Stimulated activated CD8-positive, alpha-beta memory T cell treated with anti-CD3 and anti-CD28 coated beads, Interleukin-12 subunit alpha, Interleukin-12 subunit beta, amount 100 ng/mL, for 24 hours (primary cell): ENCODE measurements around the gene BCKDK.
A peak's percentile ranks its signal among the peaks of the same experiment; 100 is the strongest.

Source experiments
- DNase-seq: peaks from one replicate; pipeline ENCODE4 v3.0.0-alpha.2; 2020; ENCODE audit errors: extremely low read depth

BCKDK gene

DNA sequence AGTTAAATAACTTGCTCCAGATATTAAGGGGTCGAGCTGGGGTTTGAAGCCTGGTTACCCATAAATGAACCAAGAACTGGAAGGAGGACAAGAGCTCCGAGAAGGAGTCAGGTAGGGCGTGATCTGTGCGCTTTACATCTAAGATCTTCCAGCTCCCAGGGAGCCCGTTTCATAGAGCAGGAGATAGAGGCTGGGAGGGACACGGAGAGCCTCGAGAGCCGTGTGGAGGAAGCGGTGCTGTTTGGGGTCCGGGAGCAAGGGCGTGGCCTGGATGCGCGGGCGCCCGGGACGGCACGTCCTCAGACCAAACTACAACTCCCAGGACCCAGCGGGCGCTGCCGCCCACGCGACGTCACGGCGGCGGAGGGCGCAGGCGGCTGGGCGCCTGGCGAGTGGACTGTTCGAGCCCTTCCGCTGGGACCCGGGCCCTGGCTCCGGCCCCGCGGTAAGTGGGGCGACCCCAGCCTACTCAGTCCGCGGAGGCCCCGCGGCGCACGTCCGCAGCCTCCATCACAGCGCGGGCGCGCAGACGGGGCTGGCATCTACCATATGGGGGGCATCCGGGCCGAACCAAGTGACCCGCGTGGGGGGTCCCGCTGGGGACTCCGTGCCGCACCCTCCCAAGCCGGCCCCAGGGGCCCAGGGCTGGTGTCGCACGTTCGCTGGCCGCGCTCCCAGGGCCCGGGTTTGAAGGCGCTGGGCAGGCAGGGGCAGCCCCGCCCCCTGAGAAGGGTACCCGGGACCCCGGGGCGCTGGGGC lies at the start of gene BCKDK:
BCKDK (plus strand) TSS at position 352 of the 759 bp plus-strand sequence. CDS start 838 bp downstream, outside the sequence.
- DNase-seq = no peak

DNA sequence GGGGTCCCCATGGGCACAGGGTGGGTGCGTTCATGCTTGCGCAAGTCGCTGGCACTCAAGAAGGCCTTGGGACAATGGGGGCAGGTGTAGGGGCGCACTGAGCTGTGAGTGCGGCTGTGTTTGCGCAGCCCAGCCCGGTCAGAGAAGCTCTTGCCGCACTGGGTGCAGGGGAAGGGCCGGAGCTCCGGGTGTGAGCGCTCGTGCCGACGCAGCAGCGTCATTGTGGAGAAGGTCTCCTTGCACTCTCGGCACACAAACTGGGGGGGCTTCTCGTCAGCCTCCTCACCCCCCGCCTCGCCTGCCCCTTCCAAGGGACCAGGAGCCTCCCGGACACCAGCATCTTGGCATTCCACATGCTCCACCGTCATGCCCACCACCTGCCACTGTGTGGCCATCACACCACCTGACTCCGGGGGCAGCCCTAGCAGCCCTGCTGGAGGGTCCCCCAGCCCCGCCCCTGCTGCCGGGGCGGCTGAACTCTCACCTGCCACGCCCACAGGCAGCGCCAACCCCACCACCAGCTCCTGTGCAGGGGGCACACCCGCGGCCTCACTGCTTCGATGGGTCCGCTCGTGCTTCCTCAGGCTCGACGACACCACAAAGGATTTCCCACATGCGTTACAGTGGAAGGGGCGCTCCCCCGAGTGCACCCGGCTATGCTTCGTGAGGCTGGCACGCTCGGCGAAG lies 46.9 kb upstream of the BCKDK start:
- no peak for DNase-seq

DNA sequence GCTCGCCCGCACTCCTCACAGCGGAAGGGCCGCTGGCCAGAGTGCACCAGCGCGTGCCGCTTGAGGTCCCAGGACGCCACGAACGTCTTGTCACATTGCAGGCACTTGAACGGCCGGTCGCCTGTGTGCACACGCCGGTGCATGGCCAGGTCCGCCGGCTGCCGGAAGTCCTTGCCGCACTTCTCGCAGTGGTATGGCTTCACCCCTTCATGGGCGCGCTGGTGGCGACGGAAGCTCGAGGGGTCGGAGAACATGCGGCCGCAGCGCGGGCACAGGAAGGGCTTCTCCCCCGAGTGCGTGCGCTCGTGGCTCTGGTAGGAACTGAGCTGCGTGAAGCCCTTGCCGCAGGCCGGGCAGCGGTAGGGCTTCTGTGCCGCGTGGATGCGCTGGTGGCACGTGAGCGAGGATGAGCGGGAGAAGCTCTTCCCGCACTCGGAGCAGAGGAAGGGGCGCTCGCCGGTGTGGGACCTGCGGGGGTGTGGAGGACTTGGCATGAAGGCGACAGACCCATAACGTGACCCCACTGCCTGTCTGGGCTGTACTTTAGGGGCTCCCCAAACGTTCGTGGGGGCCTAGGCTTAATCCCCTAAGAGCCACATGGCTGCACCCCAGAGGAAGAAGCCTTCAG lies 46.3 kb upstream of the BCKDK start:
- no peak for DNase-seq

DNA sequence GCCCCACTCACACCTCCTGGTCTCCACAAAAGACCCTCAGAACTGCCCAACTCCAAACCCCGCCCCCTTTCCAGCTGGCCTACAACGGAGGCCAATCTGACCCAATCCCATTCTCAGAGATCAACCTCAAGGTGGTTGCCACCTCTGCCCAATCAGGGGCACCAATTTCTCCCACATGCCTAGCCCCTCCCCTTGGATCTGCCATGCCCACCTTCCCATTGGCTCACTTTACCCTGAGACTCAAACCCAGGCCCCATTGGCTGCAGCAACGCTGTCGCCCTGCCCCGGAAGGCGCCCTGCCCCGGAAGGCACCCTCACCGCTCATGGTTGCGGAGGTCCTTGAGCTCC lies 44.7 kb upstream of the BCKDK start:
- DNase-seq = no peak

DNA sequence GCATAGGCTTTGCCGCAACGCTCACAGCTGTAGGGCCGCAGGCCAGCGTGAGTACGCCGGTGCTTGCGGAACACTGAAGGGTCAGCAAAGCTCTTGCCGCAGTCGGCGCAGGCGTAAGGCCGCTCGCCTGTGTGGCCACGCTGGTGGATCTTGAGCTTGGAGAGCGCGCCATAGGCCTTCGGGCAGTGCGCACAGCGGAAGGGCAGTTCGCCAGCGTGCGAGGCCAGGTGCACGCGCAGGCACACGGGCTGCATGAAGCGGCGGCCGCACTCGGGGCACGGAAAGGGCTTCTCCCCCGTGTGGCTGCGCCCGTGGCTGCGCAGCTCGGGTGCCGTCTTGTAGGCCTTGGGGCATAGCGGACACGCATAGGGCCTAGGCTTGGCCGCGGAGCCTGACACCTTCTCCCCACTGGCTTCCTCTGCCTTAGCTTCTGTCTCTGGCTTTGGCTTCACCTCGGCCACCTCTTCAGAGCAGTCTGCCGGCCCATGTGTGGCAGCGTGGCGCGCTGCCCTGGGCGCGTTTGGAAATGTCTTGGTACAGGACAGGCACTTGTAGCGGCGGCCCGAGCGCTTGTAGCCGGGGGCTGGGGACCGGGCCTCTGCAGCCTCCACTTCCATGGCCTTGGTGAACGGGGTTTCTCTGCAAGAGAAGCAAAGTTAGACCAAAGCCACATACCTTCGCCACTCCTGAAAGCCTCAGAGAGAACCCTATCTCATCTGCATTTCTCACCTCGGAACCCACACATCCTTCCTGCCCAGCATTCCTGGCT lies 44.2 kb upstream of the BCKDK start:
- no peak for DNase-seq

DNA sequence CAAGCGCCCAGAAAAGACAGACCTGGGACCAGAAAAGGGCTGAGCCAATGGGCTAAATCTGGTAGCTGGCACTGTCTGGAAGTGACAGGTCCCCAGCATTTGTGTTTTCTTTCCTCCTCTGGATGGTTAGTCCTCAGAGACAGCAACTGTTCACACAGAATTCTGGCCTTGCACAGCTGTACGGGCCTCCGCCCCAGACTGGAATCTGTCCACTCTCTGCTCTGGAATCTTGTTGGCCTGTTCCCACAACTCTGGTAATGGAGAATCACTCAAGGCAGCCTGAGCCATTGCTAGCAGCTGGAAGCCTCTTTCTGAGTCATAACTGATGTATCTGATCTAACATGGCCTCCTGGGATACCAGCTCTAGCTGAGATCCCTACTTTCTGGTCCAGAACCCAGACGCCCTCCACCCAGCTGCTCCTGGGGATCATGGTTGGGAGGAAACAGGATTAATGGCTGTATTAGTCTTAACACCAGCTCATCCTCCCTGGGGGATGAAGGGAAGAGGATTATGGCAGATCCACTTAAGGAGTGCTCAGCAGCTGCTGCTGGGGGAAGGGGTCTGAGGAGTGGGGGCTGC lies 43.2 kb upstream of the BCKDK start:
- DNase-seq = no peak

DNA sequence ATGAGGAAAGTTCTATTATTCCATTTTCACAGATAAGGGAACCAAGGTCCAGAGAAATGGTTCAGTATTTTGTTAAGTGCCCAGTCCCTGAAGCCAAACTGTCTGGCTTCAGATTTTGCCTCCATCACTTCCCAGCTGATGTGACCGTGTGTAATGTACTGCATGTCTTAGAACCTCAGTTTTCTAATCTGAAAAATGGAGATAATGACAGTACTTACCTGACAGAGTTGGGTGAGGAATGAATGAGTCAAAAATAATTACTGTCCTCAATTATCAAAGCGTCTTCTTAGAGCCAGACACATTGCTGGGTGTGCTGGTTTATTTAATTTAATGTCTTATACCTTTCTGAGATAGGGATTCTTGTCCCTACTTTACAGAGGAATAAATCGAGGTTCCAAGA lies 40.8 kb upstream of the BCKDK start:
- DNase-seq = no peak

DNA sequence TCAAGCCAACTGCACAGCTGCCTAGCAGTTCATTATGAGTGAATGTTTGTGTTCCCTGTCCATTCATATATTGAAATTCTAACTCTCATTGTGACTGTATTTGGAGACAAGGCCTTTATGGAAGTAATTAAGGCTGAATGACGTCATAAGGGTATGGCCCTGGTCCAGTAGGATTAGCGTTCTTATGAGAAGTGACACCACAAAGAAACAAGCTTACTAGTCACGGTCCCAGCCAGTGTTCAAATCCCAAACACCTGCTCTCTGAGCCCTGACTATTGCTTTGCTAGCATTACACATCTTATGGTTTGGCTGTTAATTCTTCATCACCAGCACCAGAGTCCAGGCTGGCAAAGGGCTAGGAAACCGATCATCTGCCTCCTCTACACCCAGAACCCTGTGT lies 36.3 kb upstream of the BCKDK start:
- DNase-seq = no peak

DNA sequence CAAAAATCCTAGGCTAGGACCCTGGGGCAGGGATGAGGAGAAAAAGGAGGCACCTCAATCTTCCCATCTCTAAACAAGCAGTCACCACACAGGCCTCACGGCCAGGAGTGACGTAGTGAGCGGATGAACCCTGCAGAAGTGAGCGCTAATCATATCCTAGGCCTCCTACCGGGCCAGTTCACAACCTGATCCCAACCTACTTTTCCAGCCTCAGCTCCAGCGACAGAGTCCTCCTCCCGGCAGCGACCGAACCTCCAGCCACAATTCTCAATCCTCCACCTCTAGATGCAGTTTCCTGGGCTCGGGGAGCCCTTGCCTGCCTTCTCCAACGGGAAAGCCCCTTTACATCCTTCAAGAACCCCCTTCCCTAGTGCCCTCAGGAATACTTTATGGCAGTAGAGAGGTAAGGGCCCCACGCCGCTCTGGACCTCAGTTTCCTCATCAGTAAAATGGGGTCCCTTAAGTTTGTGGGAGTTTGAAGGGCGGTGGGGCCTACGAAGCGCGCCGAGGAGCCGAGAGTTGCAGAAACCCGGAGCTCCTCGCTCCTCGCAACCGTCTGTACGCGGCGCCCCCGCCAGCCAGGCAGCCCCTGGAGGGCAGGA lies 35.5 kb upstream of the BCKDK start:
- no peak for DNase-seq

DNA sequence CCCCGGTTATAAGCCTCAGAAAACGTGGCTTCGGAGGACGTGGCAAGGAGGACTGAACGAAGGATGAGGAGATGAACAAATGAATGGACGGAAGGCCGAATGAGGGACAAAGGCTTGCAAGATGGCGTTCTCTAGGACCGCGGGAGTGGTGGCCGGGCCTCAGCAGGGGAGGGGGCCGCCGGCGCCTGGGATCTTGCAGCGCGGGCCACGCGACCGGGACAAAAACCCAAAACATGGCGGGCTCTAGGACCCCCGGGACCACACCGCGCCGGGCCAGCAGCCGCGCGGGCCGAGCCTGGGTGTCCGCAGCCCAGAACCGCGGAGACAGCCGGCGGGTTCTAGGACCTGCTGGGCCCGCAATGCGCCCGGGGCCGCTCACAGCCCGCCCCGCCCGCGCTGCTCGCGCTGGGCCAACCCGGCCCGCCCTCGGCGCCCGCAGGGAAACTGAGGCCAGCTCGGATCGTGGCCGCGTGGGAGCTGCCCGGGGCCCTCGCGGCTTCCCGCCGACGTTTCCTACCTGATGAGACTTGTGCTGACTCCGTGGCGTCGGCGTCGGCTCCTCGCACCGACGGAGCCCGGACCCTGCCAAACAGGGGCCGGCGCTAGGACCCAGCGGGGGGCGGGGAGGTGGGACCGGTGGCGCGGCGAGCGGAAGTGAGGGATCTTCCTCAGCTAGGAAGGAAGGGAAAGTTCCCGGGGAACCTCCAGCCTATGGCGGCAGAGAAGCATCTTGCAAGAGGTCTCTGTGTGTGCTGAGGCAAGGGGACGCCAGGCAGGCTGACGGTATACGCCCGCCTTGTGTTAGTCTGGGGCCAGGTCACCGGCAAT lies 34.8 kb upstream of the BCKDK start:
- peak; percentile 81 for DNase-seq

DNA sequence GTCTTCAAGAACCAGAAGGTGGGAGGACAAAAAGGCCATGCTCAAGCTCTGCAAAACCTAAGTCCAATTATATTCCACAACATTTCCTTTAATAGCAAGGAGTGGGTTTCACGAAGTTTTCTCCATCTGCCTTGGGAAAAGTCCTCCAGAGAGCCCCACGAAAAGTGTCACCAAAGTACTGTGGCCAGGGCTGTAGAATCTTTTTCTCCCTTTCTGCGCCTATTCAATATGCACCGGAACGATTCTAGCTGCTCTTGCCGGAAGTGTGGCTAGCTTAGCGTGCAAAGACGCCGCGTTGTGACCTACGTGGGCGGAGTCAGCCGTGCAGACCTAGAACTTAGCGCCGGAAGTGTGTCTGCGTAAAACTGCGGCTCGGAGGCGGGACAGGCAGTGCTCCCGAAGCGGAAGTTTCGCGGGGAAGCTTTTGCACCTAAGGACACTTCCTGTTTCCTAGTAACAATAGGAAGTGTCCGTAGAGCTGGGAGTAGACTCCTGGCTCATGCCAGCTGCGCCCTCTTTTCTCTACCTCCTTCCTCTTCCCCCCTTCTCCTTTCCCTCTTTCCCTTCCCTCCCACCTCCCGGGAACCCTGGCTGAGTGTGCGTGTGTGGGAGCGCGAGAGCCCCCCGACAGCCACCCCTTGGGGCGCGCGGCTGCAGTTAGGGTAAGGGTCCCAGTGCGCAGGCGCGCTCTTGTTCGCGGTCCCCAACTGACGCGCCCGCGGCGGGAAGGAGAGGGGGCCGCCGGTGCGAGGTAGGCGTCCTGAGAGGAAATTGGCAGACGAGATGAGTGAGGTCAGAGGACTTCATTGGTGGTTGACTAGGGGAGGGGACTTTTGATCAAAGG lies 34.0 kb upstream of the BCKDK start, which contains the start of the genes ZNF646 and ZNF668:
ZNF646 (plus strand) TSS at position 453 of the 844 bp plus-strand sequence. CDS start 1,903 bp downstream, outside the sequence.
ZNF668 (minus strand) TSS at position 271 of the 844 bp plus-strand sequence. CDS start 9,781 bp downstream, outside the sequence.
- peak; percentile 95 for DNase-seq

DNA sequence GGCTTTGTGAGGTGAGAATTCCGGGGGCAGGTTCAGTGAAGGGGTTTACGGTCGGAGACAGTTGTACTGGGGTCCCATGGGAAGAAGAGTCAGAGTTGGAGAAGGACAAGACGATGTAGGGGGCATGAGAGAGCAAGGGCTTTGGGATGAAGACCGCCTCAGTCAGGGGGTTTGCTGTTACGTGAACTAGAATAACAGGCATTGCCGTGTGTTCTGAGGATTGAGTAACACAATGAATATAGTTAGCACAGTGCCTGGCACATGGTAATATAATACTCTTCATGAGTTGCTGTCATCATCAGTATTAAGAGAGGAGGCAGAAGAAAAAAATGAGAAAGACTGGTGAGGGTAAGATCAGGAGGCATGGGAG lies 33.4 kb upstream of the BCKDK start:
- DNase-seq = no peak

DNA sequence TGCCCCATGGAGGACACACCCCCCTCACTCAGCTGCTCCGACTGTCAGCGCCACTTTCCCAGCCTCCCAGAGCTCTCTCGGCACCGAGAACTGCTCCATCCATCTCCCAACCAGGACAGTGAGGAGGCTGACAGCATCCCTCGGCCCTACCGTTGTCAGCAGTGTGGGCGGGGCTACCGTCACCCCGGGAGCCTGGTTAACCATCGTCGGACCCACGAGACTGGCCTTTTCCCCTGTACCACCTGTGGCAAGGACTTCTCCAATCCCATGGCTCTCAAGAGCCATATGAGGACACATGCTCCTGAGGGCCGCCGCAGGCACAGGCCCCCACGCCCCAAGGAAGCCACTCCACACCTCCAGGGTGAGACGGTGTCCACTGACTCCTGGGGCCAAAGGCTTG lies 31.9 kb upstream of the BCKDK start:
- DNase-seq = no peak

DNA sequence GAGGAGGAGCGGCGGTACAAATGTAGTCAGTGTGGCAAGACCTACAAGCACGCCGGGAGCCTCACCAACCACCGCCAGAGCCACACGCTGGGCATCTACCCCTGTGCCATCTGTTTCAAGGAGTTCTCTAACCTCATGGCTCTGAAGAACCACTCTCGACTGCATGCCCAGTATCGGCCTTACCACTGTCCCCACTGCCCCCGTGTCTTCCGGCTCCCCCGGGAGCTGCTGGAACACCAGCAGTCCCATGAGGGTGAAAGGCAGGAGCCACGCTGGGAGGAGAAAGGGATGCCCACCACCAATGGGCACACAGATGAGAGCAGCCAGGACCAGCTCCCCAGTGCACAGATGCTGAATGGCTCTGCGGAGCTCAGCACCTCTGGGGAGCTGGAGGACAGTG lies 31.2 kb upstream of the BCKDK start:
- no peak for DNase-seq

DNA sequence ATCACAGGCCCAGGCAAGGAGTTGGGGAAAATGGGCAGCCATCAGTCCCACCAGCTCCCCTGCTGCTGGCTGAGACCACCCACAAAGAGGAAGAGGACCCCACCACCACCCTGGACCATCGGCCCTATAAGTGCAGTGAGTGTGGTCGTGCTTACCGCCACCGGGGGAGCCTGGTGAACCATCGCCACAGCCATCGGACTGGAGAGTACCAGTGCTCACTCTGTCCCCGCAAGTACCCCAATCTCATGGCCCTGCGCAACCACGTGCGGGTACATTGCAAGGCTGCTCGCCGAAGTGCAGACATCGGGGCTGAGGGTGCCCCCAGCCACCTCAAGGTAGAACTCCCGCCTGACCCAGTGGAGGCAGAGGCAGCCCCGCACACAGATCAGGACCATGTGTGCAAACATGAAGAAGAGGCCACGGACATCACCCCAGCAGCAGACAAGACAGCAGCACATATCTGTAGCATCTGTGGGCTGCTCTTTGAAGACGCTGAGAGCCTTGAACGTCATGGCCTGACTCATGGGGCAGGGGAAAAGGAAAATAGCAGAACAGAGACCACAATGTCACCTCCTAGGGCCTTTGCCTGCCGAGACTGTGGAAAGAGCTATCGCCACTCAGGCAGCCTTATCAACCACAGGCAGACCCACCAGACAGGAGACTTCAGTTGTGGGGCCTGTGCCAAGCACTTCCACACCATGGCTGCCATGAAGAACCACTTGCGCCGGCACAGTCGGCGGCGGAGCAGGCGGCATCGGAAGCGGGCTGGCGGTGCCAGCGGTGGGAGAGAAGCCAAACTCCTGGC lies 30.4 kb upstream of the BCKDK start:
- no peak for DNase-seq

DNA sequence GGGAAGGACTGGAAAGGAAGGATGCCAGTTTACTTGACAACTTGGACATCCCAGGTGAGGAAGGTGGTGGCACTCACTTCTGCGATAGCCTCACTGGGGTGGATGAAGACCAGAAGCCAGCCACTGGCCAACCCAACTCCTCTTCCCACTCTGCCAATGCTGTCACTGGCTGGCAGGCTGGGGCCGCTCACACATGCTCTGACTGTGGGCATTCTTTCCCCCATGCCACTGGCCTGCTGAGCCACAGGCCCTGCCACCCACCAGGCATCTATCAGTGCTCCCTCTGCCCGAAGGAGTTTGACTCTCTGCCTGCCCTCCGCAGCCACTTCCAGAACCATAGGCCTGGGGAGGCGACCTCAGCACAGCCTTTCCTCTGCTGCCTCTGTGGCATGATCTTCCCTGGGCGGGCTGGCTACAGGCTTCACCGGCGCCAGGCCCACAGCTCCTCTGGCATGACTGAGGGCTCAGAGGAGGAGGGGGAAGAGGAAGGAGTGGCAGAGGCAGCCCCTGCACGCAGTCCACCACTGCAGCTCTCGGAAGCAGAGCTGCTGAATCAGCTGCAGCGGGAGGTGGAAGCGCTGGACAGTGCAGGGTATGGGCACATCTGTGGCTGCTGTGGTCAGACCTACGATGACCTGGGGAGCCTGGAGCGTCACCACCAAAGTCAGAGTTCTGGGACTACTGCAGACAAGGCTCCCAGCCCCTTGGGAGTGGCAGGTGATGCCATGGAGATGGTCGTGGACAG lies 29.4 kb upstream of the BCKDK start:
- no peak for DNase-seq

DNA sequence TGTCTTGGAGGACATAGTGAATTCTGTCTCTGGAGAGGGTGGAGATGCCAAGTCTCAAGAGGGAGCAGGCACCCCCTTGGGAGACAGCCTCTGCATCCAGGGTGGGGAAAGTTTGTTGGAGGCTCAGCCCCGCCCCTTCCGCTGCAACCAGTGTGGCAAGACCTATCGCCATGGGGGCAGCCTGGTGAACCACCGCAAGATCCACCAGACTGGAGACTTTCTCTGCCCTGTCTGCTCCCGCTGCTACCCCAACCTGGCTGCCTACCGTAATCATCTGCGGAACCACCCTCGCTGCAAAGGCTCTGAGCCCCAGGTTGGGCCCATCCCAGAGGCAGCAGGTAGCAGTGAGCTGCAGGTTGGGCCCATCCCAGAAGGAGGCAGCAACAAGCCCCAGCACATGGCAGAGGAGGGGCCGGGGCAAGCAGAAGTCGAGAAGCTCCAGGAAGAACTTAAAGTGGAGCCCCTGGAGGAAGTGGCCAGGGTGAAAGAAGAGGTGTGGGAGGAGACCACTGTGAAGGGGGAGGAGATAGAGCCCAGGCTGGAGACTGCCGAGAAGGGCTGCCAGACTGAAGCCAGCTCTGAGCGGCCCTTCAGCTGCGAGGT lies 28.7 kb upstream of the BCKDK start:
- no peak for DNase-seq
